Right atrium auricular region (tissue), 2 donors: Measurements from ENCODE around the gene RPL29. TPM values are rescaled to one million over a fixed set of nuclear protein-coding genes. Genes with fewer than 3 reads are reported as not detected.

Source experiments
- DNase-seq: peaks from one replicate; pipeline ENCODE4 v3.0.0-alpha.2; 2019; ENCODE audit warnings: low spot score
- H3K27ac ChIP-seq, 2 donors: fragments of 200-600 bp; sonication (generic); 1 replicate in 1 of 2; 2 replicates in 1 of 2; pipeline ENCODE4 v1.5.1; 2016 to 2019
- H3K27me3 ChIP-seq, 2 donors: fragments of 200-600 bp; sonication (generic); one replicate each; pipeline versions ENCODE4 v1.5.1 to v1.6.0; 2017 to 2019
- H3K36me3 ChIP-seq: fragments of 200-600 bp; sonication (generic); one replicate; pipeline ENCODE4 v1.5.1; 2016
- H3K4me1 ChIP-seq, 2 donors: fragments of 200-600 bp; sonication (generic); one replicate each; pipeline versions ENCODE4 v1.5.1 to v1.6.0; 2017 to 2019
- H3K4me3 ChIP-seq, 2 donors: fragments of 200-600 bp; sonication (generic); 1 replicate in 1 of 2; 2 replicates in 1 of 2; pipeline ENCODE4 v1.5.1; 2017 to 2019; ENCODE audit warnings: mild to moderate bottlenecking in 1 of 2, moderate library complexity in 1 of 2
- H3K9me3 ChIP-seq, 2 donors: fragments of 200-600 bp; sonication (generic); one replicate each; pipeline ENCODE4 v1.5.1; 2019
- CTCF ChIP-seq, 2 donors: fragments of 200-600 bp; sonication (generic); IDR thresholded peaks; one replicate each; pipeline ENCODE4 v1.5.1; 2019; ENCODE audit warnings: antibody characterized with exemption in 2 of 2
- total RNA-seq, 2 donors: library from RNA; depleted of rRNA; stranded (reverse); fragments of >200 nt; gene quantifications; one replicate each; pipeline ENCODE4 v1.1.0, GENCODE V29; 2016

Gene RPL29
- total RNA-seq, 2 donors from 2014 or later = 658 to 1,017 TPM

- Histone ChIP-seq H3K36me3 (no peaks in the 10 kb centered on the region), H3K4me1 (peaks cover 0 to 59% of the 10 kb centered on the region in 2 donors), H3K9me3 (no peaks in the 10 kb centered on the region), H3K27me3 (no peaks in the 10 kb centered on the region), H3K4me3 (no peak overlapping the region), H3K27ac (no peak overlapping the region)
- DNase-seq = no peak
- TF ChIP-seq CTCF (IDR thresholded peaks at IDR 0.05) = no peak
Measured at GRCh38 chr3:52013802-52014598, 18.3 kb upstream of the RPL29 start.

GRCh38 chr3:52012699-52013098 is 17.0 kb upstream of the RPL29 start:
- Histone ChIP-seq H3K36me3 (no peaks in the 10 kb centered on the region), H3K9me3 (no peaks in the 10 kb centered on the region), H3K27me3 (no peaks in the 10 kb centered on the region), H3K4me3 (no peak overlapping the region), H3K4me1 (peaks cover 0 to 51% of the 10 kb centered on the region in 2 donors), H3K27ac (peak overlapping the region in 1 of 2 donors; percentile 22)
- DNase-seq = no peak
- TF ChIP-seq CTCF (IDR thresholded peaks at IDR 0.05) = no peak

GRCh38 chr3:52010431-52010830 is 14.7 kb upstream of the RPL29 start:
- Histone ChIP-seq H3K4me3 (no peak overlapping the region), H3K36me3 (no peaks in the 10 kb centered on the region), H3K27me3 (no peaks in the 10 kb centered on the region), H3K4me1 (peaks cover 0 to 52% of the 10 kb centered on the region in 2 donors), H3K27ac (no peak overlapping the region), H3K9me3 (no peaks in the 10 kb centered on the region)
- TF ChIP-seq CTCF (IDR thresholded peaks at IDR 0.05) = no peak
- DNase-seq = no peak

- no peak for TF ChIP-seq CTCF (IDR thresholded peaks at IDR 0.05)
- Histone ChIP-seq H3K9me3 (no peaks in the 10 kb centered on the region), H3K36me3 (no peaks in the 10 kb centered on the region), H3K4me1 (peaks cover 0 to 42% of the 10 kb centered on the region in 2 donors), H3K4me3 (no peak overlapping the region), H3K27ac (peak overlapping the region; percentile 30 to 74), H3K27me3 (no peaks in the 10 kb centered on the region)
- no peak for DNase-seq
Measured at GRCh38 chr3:52007291-52007690, 11.6 kb upstream of the RPL29 start.

GRCh38 chr3:52006820-52007133 is 11.1 kb upstream of the RPL29 start:
- H3K4me3 ChIP-seq = no peak overlapping the region
- no peaks in the 10 kb centered on the region for H3K9me3 ChIP-seq
- H3K27me3 ChIP-seq = no peaks in the 10 kb centered on the region
- peaks cover 0 to 44% of the 10 kb centered on the region in 2 donors for H3K4me1 ChIP-seq
- peak overlapping the region; percentile 30 to 74 for H3K27ac ChIP-seq
- no peaks in the 10 kb centered on the region for H3K36me3 ChIP-seq
- DNase-seq = no peak
- TF ChIP-seq CTCF (IDR thresholded peaks at IDR 0.05) = no peak
